Measurements from ENCODE around the gene RAD50.
"Not testable (repeated sequence)": the region's sequence is repeated elsewhere in the genome, so short reads cannot be mapped to it uniquely, and the experiment has no call there.

RAD50 gene

DNA sequence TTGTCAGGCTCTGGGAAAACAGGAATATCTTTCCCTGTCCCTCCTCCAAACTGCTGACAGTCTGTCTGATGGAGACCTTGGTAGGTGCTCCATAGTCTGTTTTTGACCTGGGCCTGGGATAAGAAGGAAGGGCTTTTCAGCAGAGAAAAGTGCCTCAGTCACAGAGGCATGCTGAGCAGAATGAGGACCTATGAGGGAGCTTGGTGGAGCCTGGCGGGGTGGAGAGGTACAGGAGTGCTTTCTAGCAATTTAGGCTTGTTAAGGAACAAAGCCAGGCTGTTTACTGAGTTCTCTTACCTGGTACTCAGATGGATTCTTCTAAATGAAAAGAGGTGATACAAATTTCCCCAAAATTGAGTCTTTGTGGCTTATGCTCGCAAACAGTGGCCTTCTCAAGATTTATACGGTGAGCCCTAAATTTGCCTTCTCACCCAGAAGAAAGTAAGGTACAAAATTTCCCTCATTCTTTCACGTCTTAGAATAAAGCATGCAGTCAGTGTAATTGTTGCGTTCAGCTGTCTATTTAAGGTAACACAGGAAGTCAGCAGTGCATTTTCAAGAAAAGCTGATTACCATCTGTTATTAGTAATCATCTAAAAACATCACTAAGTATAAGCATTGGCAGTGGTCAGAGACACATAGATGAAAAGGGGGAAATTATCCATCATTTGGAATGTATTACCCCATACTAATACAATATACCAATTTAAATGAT lies 72.6 kb downstream of the RAD50 start:
- H3K4me3 ChIP-seq (ENCODE audit: control insufficient read depth, low read depth, low read length): no peak overlapping the region

GRCh38 chr5:132633587-132633986 lies 76.8 kb downstream of the RAD50 start:
- not testable (repeated sequence) for DNase-seq (ENCODE audit: low read depth); H3K4me3 ChIP-seq (ENCODE audit: control insufficient read depth, low read depth, low read length)

More for the DNA sequence above, 72.6 kb downstream of the RAD50 start:
- TF ChIP-seq CTCF (IDR thresholded peaks at IDR 0.05; ENCODE audit: control insufficient read depth, insufficient read depth, low read depth, low read length, missing control alignments): no peak
- DNase-seq (ENCODE audit: low read depth): no peak

DNA sequence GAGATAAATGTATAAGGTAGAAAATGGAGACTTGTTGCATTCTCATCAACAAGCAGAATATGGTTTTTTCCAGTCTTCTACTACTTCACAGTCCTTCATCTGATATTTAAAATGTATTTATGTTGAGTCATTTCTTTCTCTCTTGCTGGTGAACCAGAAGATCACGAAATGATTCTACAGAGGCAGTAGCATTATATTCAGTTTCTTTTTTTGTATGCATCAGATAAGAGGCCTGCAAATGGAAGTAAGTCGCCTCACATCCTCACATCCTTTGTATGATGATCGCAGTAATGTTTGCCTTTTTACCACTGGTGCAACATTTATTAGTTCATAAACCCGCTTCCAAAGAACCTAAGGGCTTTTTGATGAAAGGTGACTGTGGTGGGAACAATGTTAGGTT lies 79.1 kb downstream of the RAD50 start:
- TF ChIP-seq CTCF (IDR thresholded peaks at IDR 0.05; ENCODE audit: control insufficient read depth, insufficient read depth, low read depth, low read length, missing control alignments): no peak
- H3K4me3 ChIP-seq (ENCODE audit: control insufficient read depth, low read depth, low read length): no peak overlapping the region
- DNase-seq (ENCODE audit: low read depth): no peak

GRCh38 chr5:132637241-132637640 lies 80.5 kb downstream of the RAD50 start:
- no peak overlapping the region for H3K4me3 ChIP-seq (ENCODE audit: control insufficient read depth, low read depth, low read length)
- no peak for DNase-seq (ENCODE audit: low read depth)
- TF ChIP-seq CTCF (IDR thresholded peaks at IDR 0.05; ENCODE audit: control insufficient read depth, insufficient read depth, low read depth, low read length, missing control alignments): no peak

DNA sequence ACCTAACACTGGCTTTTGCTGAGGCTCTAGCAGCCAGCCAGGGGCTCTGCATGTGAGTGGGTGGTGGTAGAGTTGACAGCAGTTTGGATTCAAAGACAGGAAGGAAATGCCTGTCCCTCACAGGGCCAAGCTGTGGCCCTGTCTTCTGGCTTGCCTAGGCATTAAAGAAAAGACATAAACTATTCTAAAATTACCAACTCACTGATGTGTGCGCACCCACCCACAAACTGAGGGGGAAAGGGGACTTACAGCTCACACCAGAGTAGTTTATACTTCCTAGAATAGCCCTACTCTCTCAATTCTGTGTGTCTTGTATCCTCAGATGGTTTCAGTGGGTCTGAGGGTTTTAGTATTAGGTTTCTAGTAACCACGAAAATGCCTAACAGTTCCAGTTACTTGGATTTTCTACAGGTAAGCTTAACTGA lies 82.9 kb downstream of the RAD50 start:
- no peak for DNase-seq (ENCODE audit: low read depth)
- TF ChIP-seq CTCF (IDR thresholded peaks at IDR 0.05; ENCODE audit: control insufficient read depth, insufficient read depth, low read depth, low read length, missing control alignments): no peak
- H3K4me3 ChIP-seq (ENCODE audit: control insufficient read depth, low read depth, low read length): no peak overlapping the region

- DNase-seq (ENCODE audit: low read depth): no peak
- no peak for TF ChIP-seq CTCF (IDR thresholded peaks at IDR 0.05; ENCODE audit: control insufficient read depth, insufficient read depth, low read depth, low read length, missing control alignments)
- no peak overlapping the region for H3K4me3 ChIP-seq (ENCODE audit: control insufficient read depth, low read depth, low read length)
These were observed 83.8 kb downstream of the RAD50 start for GRCh38 chr5:132640613-132641012.

- no peak for DNase-seq (ENCODE audit: low read depth)
- no peak for TF ChIP-seq CTCF (IDR thresholded peaks at IDR 0.05; ENCODE audit: control insufficient read depth, insufficient read depth, low read depth, low read length, missing control alignments)
These were observed 84.5 kb downstream of the RAD50 start for GRCh38 chr5:132641241-132641723.

More at GRCh38 chr5:132641241-132641723, 84.5 kb downstream of the RAD50 start:
- no peak overlapping the region for H3K4me3 ChIP-seq (ENCODE audit: control insufficient read depth, low read depth, low read length)
